ENCODE data around the gene ATP6AP1.

The ATP6AP1 gene

DNA sequence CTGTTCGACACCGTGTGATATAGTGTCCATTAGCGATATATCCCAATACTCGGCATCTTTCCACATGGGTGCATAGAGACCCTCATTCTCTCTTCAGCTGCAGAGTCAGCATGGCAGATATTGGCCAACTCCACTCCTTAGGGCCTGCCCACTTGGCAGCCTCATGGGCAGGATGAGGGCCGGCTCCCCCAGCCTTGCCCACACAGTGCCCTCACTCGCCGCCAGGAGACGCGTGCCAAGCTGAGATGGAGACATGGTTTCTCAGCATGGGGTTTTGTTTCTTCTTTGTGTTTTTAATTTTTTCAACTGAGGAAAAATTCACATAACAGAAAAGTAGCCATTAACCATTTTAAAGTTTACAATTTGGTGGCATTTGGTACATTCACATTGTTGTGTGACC lies 24.3 kb downstream of the ATP6AP1 start:
- no peak for DNase-seq

- DNase-seq: peak; percentile 43
Observed at GRCh38 chrX:154457491-154458115, 29.1 kb downstream of the ATP6AP1 start.

DNA sequence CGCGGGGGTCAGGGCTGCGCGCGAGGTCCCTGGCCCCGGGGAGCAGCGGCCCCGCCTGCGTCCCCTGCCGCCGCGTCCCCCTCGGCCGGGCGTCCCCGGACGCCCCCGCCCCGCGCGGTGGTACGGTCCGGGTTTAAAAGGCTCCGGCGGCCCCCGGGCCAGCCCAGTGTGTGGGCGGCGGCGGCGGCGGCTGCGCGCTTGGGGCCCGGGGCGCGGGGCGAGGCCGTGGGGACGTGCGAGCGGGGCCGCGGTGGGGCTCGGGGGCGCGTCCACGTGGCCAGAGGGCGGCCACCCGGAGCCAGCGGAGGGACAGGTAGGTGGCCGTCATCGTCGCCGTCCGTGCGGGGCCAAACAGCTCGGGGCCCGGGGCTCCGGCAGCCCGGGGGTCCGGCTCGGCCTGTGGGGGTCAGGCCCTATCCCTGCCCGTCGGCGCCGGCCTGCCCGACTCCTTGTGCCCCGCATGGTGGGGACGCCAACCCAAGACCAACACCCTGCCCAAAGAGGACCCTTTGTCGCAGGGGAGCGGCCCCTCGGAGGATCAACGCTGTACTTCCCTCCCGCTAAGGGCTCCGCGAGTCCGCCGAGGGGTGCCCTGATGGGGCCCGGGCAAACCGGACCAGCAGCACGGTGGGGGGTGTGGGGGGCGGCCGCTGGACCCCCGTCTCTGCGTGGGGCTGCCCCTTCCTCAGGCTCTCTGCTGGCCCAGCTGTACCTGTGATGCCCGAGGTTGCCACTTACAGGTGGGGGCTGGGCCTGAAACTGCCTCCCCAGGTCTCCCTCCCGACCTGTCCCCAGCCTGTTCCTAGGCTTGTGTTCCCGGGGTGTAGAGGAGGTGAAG lies 29.9 kb downstream of the ATP6AP1 start, which contains the start of gene PLXNA3:
Gene PLXNA3, plus strand, starts transcription at position 166 of the 838 bp plus-strand sequence. CDS start 1,903 bp downstream, outside the sequence.
- DNase-seq: no peak

- DNase-seq: peak; percentile 12
Observed at GRCh38 chrX:154458954-154459778, 30.7 kb downstream of the ATP6AP1 start.

DNA sequence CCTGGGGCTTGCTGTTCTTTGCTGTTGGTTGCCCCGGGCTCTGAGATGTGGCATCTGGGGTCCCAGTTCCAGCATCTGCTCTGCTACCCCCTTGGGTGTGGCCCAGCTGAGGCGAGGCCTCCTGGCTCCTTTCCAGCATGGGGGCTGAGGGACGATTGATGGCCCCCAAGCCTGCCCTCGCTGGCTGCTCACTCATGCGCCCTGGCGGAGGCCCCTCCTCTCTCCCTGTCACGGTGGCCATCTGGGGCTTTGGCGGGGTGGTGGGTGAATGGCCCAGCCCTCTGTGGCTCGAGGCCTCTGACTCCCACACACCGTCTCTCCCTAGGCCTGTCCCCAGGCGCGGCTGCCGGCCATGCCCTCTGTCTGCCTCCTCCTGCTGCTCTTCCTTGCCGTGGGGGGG lies 31.4 kb downstream of the ATP6AP1 start:
- no peak for DNase-seq

DNA sequence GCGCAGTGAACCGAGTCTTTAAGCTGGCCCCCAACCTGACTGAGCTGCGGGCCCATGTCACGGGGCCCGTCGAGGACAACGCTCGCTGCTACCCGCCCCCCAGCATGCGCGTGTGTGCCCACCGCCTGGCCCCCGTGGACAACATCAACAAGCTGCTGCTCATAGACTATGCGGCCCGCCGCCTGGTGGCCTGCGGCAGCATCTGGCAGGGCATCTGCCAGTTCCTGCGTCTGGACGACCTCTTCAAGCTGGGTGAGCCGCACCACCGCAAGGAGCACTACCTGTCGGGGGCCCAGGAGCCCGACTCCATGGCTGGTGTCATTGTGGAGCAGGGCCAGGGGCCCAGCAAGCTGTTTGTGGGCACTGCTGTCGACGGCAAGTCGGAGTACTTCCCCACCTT lies 31.8 kb downstream of the ATP6AP1 start:
- DNase-seq: no peak

DNA sequence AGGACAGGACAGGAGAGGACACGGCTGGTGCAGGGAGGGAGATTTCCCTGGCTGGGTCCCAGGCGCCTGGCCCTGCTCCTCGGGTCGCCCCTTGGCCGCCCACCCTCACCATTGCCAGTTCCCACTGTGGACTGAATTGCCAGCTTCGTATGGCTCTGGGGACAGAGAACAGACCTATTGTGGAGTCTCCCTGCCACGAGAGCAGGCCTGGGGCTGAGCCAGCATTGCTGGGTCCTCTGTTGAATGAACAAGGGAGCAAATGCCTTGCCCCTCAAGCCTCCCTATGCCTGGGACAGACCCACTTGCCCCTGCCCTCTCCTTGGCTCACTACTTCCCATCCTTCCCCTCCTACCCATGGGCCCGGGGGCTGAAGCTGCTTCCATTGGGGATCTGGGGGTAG lies 33.9 kb downstream of the ATP6AP1 start:
- no peak for DNase-seq

DNA sequence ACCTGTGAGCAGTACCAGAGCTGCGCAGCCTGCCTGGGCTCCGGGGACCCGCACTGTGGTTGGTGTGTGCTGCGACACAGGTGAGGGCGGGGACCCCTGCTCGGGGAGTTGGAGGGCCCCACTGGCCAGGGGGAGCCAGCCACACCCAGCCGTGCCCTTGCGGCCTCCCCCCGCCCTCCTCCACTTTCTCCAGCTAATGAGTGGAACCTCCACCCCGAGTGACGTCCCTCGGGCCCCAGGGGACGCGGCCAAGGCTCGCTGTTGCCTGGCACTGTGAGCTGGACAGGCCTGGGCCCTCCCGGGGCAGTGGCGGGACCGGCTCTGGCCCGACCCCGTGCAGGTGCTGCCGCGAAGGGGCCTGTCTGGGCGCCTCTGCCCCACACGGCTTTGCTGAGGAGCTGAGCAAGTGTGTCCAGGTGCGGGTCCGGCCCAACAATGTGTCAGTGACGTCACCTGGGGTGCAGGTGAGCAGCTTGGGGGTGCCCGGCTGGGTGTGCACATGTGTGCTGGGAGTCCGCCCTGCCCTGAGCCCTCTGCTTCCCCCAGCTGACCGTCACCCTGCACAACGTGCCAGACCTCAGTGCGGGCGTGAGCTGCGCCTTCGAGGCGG lies 35.2 kb downstream of the ATP6AP1 start:
- no peak for DNase-seq

- no peak for DNase-seq
Observed at GRCh38 chrX:154464806-154465365, 36.4 kb downstream of the ATP6AP1 start.

GRCh38 chrX:154465601-154466000 lies 37.1 kb downstream of the ATP6AP1 start:
- no peak for DNase-seq

GRCh38 chrX:154466036-154466435 lies 37.6 kb downstream of the ATP6AP1 start:
- no peak for DNase-seq

GRCh38 chrX:154466907-154467306 lies 38.4 kb downstream of the ATP6AP1 start:
- no peak for DNase-seq

DNA sequence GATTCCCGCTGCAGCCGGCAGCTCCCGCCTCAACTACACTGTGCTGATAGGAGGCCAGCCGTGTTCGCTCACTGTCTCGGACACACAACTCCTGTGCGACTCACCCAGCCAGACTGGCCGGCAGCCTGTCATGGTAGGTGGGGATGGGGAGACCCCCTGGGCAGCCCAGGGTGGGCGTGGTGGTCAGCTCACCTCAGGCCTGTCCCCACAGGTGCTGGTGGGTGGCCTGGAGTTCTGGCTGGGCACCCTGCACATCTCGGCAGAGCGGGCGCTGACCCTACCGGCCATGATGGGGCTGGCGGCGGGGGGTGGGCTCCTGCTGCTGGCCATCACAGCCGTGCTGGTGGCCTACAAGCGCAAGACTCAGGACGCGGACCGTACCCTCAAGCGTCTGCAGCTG lies 39.1 kb downstream of the ATP6AP1 start:
- DNase-seq: no peak

- no peak for DNase-seq
Observed at GRCh38 chrX:154468217-154468616, 39.7 kb downstream of the ATP6AP1 start.

DNA sequence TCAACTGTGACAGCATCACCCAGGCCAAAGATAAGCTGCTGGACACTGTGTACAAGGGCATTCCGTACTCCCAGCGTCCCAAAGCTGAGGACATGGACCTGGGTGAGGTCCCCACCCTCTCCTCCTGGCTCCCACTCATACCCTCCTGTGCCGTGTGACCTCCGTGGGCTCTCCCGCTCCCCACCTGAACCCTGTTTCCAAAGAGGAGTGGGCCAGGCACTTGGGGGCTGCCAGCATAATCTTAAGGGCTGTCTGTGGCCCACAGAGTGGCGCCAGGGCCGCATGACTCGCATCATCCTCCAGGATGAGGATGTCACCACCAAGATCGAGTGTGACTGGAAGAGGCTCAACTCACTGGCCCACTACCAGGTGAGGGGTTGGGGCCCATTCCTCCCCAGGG lies 40.6 kb downstream of the ATP6AP1 start:
- DNase-seq: no peak

DNA sequence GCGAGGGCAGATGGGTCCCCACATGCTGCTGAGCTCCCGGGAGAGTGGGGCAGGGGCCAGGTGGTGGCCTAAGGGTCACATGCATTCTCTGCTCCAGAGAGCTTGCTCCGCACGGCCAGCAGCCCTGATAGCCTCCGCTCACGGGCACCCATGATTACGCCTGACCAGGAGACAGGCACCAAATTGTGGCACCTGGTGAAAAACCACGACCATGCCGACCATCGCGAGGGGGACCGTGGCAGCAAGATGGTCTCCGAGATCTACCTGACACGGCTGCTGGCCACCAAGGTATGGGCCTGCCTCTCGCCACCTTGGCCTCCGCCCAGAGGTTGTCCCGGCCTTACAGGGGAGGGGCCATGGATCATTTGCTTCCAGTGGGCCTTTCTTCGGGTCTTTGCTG lies 41.4 kb downstream of the ATP6AP1 start:
- DNase-seq: no peak

- DNase-seq: no peak
Observed at GRCh38 chrX:154470434-154470833, 42.0 kb downstream of the ATP6AP1 start.

DNA sequence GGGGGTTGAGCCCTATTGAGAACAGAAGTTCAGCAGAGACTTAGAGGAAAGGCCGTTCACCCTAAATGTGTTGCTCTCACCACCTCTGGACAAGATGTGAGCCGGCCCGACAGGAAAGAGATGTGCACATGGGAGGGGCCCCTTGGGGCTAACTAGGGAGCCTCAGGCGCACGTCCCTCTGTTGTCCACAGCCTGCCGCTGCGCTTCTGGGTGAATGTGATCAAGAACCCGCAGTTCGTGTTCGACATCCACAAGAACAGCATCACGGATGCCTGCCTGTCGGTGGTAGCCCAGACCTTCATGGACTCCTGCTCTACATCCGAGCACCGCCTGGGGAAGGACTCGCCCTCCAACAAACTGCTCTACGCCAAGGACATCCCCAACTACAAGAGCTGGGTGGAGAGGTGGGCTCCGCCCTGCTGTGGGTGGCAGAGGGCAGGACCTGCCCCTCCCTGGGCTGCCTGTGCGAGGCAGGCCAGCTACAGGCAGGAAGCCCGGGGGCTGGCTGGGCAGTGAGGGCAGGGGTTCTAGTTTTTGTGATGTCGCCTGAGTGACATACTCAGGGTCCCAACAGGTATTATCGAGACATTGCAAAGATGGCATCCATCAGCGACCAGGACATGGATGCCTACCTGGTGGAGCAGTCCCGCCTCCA lies 42.6 kb downstream of the ATP6AP1 start:
- DNase-seq: no peak

- DNase-seq: no peak
Observed at GRCh38 chrX:154471839-154472684, 43.6 kb downstream of the ATP6AP1 start.

DNA sequence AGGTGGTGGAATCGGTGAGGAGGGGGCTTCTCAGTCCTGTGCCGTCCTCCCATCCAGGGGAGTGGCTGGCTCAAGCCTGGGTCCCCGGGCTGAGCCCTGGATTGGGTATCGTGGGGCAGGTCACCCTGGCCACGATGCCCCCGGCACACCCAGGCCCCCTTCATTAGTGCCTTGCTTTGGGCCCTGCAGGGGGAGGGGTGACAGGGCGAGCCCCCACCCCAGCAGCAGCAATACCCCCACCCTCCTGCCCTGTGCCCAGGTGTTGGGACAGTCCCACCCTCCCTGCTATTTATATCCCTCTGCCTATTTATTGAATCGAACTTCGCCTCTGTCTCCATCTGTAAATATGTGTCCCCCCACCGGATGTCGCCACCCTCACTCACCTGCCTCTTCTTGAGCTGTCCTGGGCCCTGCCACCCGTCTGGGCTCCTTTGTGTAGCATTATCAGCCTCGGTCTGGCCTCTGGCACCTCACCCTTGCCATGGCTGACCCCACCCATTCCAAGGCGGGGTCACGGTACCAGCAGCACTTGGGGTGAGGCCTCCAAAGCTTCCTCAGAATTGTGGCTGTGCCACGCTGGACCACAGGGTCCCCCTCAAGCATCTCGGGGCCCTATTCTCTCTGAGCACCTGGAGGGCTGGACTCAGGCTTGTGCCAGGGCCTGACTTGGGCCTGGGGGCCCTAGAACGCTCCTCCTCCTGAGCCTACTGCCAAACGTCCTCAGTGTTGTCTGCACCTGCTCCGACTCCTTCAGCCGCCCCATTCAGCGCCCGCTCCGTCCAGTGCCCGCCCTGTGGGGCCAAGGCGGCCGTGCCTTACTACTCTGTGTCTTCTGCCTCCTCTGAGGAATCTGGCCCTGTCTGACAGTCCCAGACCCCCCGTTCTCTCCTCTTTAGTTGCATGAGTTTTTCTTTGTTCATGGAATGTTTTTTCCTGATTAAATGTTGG lies 44.5 kb downstream of the ATP6AP1 start:
- no peak for DNase-seq
